Large intestine (tissue), 3 donors: ENCODE results near the gene FEM1C. TPM values are rescaled to one million over a fixed set of nuclear protein-coding genes. Genes with fewer than 3 reads are reported as not detected.
A peak's percentile ranks its signal among the peaks of the same experiment; 100 is the strongest.

Source experiments
- DNase-seq, 2 donors: peaks; one replicate each; pipeline versions ENCODE4 v3.0.0 to v3.0.0-alpha.2; 2013
- H3K27ac ChIP-seq: one replicate; pipeline ENCODE4 v1.5.1; 2013; ENCODE audit warnings: low read length
- H3K27me3 ChIP-seq: 2 replicates; pipeline ENCODE4 v1.6.1; 2013; ENCODE audit warnings: low read length; ENCODE audit not compliant: control insufficient read depth, insufficient read depth
- H3K36me3 ChIP-seq: 2 replicates; pipeline ENCODE4 v1.6.1; 2013; ENCODE audit warnings: low read length; ENCODE audit not compliant: control insufficient read depth, insufficient read depth
- H3K4me1 ChIP-seq: one replicate; pipeline ENCODE4 v1.6.1; 2013; ENCODE audit warnings: low read length; ENCODE audit not compliant: control insufficient read depth, insufficient read depth
- H3K4me3 ChIP-seq: one replicate; pipeline ENCODE4 v1.5.1; 2013; ENCODE audit warnings: low read length
- H3K9me3 ChIP-seq: one replicate; pipeline ENCODE4 v1.6.1; 2013; ENCODE audit warnings: mild to moderate bottlenecking, low read depth, low read length, moderate library complexity; ENCODE audit not compliant: control insufficient read depth
- WGBS: methylation state at CpG from one replicate; pipeline ENCODE4 v1.1.5; 2013; ENCODE audit warnings: low lambda C conversion rate; ENCODE audit not compliant: insufficient coverage; 5-methylcytosine and 5-hydroxymethylcytosine counted together
- polyA plus RNA-seq: library from polyadenylated mRNA; unstranded; fragments of 120-200 nt; gene quantifications from one replicate; pipeline ENCODE4 v1.2.1, GENCODE V29; 2013

Gene FEM1C
- polyA plus RNA-seq, 1 donor, result 17.3 TPM

- Histone ChIP-seq H3K4me1 (peaks cover 8% of the 10 kb centered on the region), H3K4me3 (peak overlapping the region; percentile 89), H3K9me3 (peaks cover 19% of the 10 kb centered on the region), H3K36me3 (peaks cover 13% of the 10 kb centered on the region), H3K27ac (peak overlapping the region; percentile 99), H3K27me3 (no peaks in the 10 kb centered on the region)
- peak in 1 of 2 donors; percentile 26 for DNase-seq
- WGBS, result no CpG with 5 or more reads among the region's 20 CpGs
Measured at GRCh38 chr5:115544043-115544435, 536 bp downstream of the FEM1C start.

- DNase-seq, result peak; percentile 72 to 88
Measured at GRCh38 chr5:115543365-115544042, 1.1 kb downstream of the FEM1C start.

DNA sequence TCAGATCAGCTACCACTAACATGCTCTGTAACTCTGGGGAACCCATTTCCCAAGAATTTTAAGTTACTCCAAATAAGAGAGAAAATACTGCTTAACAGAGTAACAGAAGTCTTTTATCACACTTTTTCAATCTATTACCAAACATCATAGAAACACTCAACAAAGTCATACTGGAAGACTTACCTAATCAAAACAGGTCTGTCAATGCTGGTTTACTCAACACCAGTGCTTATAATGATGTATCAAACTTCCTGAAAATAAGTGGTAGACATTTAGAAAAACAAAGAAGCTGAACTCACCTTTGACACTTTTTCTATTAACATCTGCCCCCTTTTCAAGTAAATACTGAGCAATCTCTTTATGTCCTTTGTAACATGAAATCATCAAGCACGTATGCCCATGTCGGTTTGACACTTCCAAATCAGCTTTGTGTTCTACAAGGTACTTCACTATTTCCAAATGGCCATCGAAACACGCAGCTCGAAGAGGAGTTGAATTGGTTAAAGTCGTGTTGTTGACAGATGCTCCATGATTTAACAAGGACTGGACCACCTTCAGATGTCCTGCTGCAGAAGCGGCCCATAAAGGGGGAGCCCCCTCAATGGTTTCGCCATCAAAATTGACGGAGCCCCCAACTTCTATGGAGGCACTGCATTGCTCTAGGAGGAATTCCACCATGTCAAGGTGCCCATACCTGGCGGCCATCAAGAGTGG, 1.8 kb downstream of the FEM1C start:
- DNase-seq, result no peak
- H3K27ac ChIP-seq, result peak overlapping the region; percentile 99
- H3K36me3 ChIP-seq, result peaks cover 21% of the 10 kb centered on the region
- H3K4me3 ChIP-seq, result peak overlapping the region; percentile 89
- no peaks in the 10 kb centered on the region for H3K27me3 ChIP-seq
- no CpG with 5 or more reads among the region's 10 CpGs for WGBS
- H3K9me3 ChIP-seq, result peaks cover 19% of the 10 kb centered on the region
- H3K4me1 ChIP-seq, result peaks cover 8% of the 10 kb centered on the region

More at GRCh38 chr5:115543365-115544042, 1.1 kb downstream of the FEM1C start:
- Histone ChIP-seq H3K27ac (peak overlapping the region; percentile 99), H3K4me3 (peak overlapping the region; percentile 89), H3K9me3 (peaks cover 19% of the 10 kb centered on the region), H3K4me1 (peaks cover 8% of the 10 kb centered on the region), H3K27me3 (no peaks in the 10 kb centered on the region), H3K36me3 (peaks cover 17% of the 10 kb centered on the region)
- no CpG with 5 or more reads among the region's 15 CpGs for WGBS

- Histone ChIP-seq H3K27ac (peak overlapping the region; percentile 99), H3K4me1 (peaks cover 8% of the 10 kb centered on the region), H3K36me3 (peaks cover 24% of the 10 kb centered on the region), H3K27me3 (no peaks in the 10 kb centered on the region), H3K4me3 (peak overlapping the region; percentile 89), H3K9me3 (peaks cover 18% of the 10 kb centered on the region)
- WGBS, result 0% methylated on average over 2 of the region's 2 CpGs
- peak in 1 of 2 donors; percentile 38 for DNase-seq
Measured at GRCh38 chr5:115542086-115542485, 2.5 kb downstream of the FEM1C start.

GRCh38 chr5:115541611-115542010, 3.0 kb downstream of the FEM1C start:
- H3K4me3 ChIP-seq, result peak overlapping the region; percentile 89
- WGBS, result no CpG with 5 or more reads among the region's 2 CpGs
- H3K4me1 ChIP-seq, result peaks cover 8% of the 10 kb centered on the region
- H3K27me3 ChIP-seq, result no peaks in the 10 kb centered on the region
- H3K9me3 ChIP-seq, result peaks cover 13% of the 10 kb centered on the region
- peak overlapping the region; percentile 99 for H3K27ac ChIP-seq
- peaks cover 24% of the 10 kb centered on the region for H3K36me3 ChIP-seq
- peak in 1 of 2 donors; percentile 23 for DNase-seq

- DNase-seq, result no peak
- H3K27me3 ChIP-seq, result no peaks in the 10 kb centered on the region
- H3K36me3 ChIP-seq, result peaks cover 29% of the 10 kb centered on the region
- peaks cover 11% of the 10 kb centered on the region for H3K4me1 ChIP-seq
- 100% methylated on average over 2 of the region's 3 CpGs for WGBS
- no peak overlapping the region for H3K27ac ChIP-seq
- H3K9me3 ChIP-seq, result no peaks in the 10 kb centered on the region
- H3K4me3 ChIP-seq, result no peak overlapping the region
Measured at GRCh38 chr5:115535479-115536035, 9.0 kb downstream of the FEM1C start.

DNA sequence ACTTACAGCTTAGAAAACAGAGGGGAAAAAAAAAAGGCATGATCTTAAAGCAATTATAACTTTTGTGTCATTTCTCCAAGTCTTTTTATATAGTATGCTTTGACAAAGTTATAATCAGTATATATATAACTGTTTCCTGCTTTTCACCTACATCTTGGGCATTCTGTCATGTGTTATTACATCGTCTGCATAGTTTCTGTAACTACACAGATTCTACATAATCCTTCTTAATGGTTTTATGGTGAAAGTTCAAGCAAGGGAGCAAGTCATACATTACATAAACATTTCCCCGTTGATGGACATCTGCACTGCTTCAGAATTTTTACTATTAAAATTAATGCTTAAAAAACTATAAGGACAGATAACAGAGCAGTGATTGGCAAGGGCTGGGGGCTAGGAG, 12.1 kb downstream of the FEM1C start:
- H3K27ac ChIP-seq, result peak overlapping the region; percentile 80
- DNase-seq, result peak; percentile 43 to 73
- no peaks in the 10 kb centered on the region for H3K27me3 ChIP-seq
- H3K4me1 ChIP-seq, result peaks cover 2% of the 10 kb centered on the region
- peaks cover 14% of the 10 kb centered on the region for H3K36me3 ChIP-seq
- WGBS, result no CpG with 5 or more reads among the region's 2 CpGs
- no peak overlapping the region for H3K4me3 ChIP-seq
- no peaks in the 10 kb centered on the region for H3K9me3 ChIP-seq

DNA sequence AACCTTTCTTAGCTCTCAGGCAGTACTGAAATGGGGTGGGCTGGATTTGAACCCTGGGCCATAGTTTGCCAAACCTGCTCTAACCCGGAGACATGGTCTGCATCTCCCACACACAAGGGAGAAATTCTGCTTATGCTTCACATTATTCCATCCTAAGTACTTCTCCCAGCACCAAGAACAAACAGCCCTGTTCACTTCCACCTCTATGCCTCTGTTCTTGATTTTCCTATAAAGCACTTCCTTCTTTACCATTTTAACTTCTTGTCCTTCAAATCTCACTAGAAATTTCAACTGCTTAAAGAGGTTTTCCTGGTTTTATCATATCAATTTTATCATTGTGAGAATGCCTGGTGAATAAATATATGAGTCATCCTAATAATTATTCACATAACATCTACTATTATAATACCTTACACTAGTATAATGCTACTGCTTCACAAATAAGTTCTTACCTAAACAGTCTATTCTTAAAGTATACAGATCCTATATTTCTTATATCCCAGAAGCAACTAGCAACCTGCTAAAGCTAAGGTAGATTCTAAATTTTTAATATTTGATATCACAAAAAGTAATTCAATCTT, 12.7 kb downstream of the FEM1C start:
- whole genome bisulfite sequencing, result no CpG with 5 or more reads among the region's 1 CpG
- DNase-seq, result no peak
- H3K4me3 ChIP-seq, result no peak overlapping the region
- H3K36me3 ChIP-seq, result peaks cover 12% of the 10 kb centered on the region
- peaks cover 2% of the 10 kb centered on the region for H3K4me1 ChIP-seq
- no peaks in the 10 kb centered on the region for H3K9me3 ChIP-seq
- H3K27ac ChIP-seq, result peak overlapping the region; percentile 80
- H3K27me3 ChIP-seq, result no peaks in the 10 kb centered on the region

DNA sequence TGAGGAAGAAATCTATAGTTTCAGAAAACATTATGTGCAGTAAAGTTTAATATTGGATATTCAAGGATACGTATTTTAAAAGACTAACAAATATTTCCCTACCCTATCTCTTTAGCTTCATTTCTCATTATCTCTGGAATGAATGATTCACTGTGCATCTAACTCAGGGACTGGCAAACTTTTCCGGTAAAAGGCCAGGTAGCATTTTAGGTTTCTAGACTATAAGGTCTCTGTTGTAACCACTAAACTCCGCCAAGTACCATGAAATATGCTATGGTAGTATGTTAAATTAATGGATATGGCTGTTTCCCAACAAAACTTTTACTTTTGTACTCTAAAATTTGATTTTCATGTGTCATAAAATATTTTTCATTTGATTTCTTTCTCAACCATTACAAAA, 13.2 kb downstream of the FEM1C start:
- H3K4me1 ChIP-seq, result peaks cover 2% of the 10 kb centered on the region
- H3K4me3 ChIP-seq, result no peak overlapping the region
- H3K36me3 ChIP-seq, result peaks cover 13% of the 10 kb centered on the region
- WGBS, result no CpG with 5 or more reads among the region's 3 CpGs
- DNase-seq, result no peak
- peak overlapping the region; percentile 80 for H3K27ac ChIP-seq
- H3K27me3 ChIP-seq, result no peaks in the 10 kb centered on the region
- H3K9me3 ChIP-seq, result no peaks in the 10 kb centered on the region

GRCh38 chr5:115530426-115530825, 14.1 kb downstream of the FEM1C start:
- H3K27ac ChIP-seq, result no peak overlapping the region
- WGBS, result 91% methylated on average over 3 of the region's 3 CpGs
- no peak overlapping the region for H3K4me3 ChIP-seq
- H3K4me1 ChIP-seq, result peaks cover 2% of the 10 kb centered on the region
- H3K36me3 ChIP-seq, result peaks cover 8% of the 10 kb centered on the region
- no peaks in the 10 kb centered on the region for H3K27me3 ChIP-seq
- no peaks in the 10 kb centered on the region for H3K9me3 ChIP-seq
- DNase-seq, result no peak
